Pancreas (tissue), 10 donors: ENCODE results near the gene FOXJ1. TPM values are rescaled to one million over a fixed set of nuclear protein-coding genes. Genes with fewer than 3 reads are reported as not detected.

Experiments used
- ATAC-seq, 4 donors: fragments of 200-7000 bp; cut with Tn5 transposase; one replicate each; pipeline versions ENCODE4 v1.8.0 to v1.9.1; 2020; ENCODE audit warnings: mild to moderate bottlenecking in 4 of 4, moderate library complexity in 4 of 4
- DNase-seq, 6 donors: peaks; one replicate each; pipeline ENCODE4 v3.0.0-alpha.2; 2020
- FAIRE-seq: peaks from 2 replicates; lab custom pipeline; 2012; peaks lifted over from hg19 to GRCh38; lab: Jason Lieb, UNC
- H3K27ac ChIP-seq, 4 donors: fragments of 200-600 bp; sonication (generic); 1 replicate in 3 of 4; 2 replicates in 1 of 4; pipeline versions ENCODE4 v1.5.0 to v1.8.0; 2020
- H3K27me3 ChIP-seq, 4 donors: fragments of 200-600 bp; one replicate each; pipeline ENCODE4 v1.8.0; 2021
- H3K36me3 ChIP-seq, 3 donors: fragments of 200-600 bp; sonication (generic) in 1 of 3; one replicate each; pipeline versions ENCODE4 v1.5.0 to v1.8.0; 2020 to 2021
- H3K4me1 ChIP-seq, 3 donors: fragments of 200-600 bp; one replicate each; pipeline ENCODE4 v1.8.0; 2021
- H3K4me3 ChIP-seq, 4 donors: fragments of 200-600 bp; sonication (generic) in 2 of 4; one replicate each; pipeline versions ENCODE4 v1.5.0 to v1.8.0; 2020 to 2021
- H3K9me3 ChIP-seq, 4 donors: fragments of 200-600 bp; one replicate each; pipeline ENCODE4 v1.8.0; 2021
- WGBS, 2 donors: extraction: QIAGEN DNeasy Blood & Tissue Kit; methylation state at CpG; one replicate each; pipeline ENCODE4 v1.1.7; 2013; 5-methylcytosine and 5-hydroxymethylcytosine counted together
- intact Hi-C, 3 donors: fragments of 100-400 bp; cut with DNase I; formaldehyde crosslinking; loops; one replicate each; pipeline versions ENCODE4 v1.11.1 to v1.14.2; 2022
- polyA plus RNA-seq, 2 donors: library from polyadenylated mRNA; stranded (reverse); fragments of 200-250 nt; gene quantifications; one replicate each; pipeline ENCODE4 v1.2.3, GENCODE V29; 2013
- total RNA-seq, 6 donors: library from RNA; stranded (reverse); fragmentation: NEBNext Ultra II Directional in 4 of 6; extraction: Animal tissue kit (Norgen Biotek cat#: 25700) in 4 of 6; gene quantifications; one replicate each; pipeline versions ENCODE4 v1.2.1 to v1.2.4, GENCODE V29; 2021 to 2023
- TF ChIP-seq, protein P1 (sequence below), 4 donors: fragments of 200-600 bp; sonication (generic) in 3 of 4; IDR thresholded peaks; one replicate each; pipeline versions ENCODE4 v1.5.0 to v1.8.0; 2021; ENCODE audit warnings: antibody characterized with exemption in 4 of 4
- donor health status: healthy with polysubstance abuse.
- donor health status: DM: no; HTN: no; CAD: no; lungs with moderate emphysema.
- donor health status: DM: no; HTN: no; CAD: no.
- donor health status: control.
- donor health status: control.
- donor health status: Bipolar disorder and iron deficiency.
- donor health status: DM: yes; HTN: yes; CAD: no.
- donor health status: DM: no; HTN: no; CAD: no.
- donor health status: DM: no; HTN: no; CAD: no.
- donor health status: DM: yes; HTN: yes; CAD: no.

The FOXJ1 gene
- total and polyA plus RNA-seq, 8 donors = 0.14 to 5.7 (median 0.64) TPM

- 76 to 79% methylated on average over 10 of the region's 10 CpGs for WGBS, 2 donors
- FAIRE-seq = no peak
- intact Hi-C loops = loop anchor here in 1 of 3 donors (5.0 kb wide), 1 partner anchor 38 kb away; no protein-coding TSS in a partner anchor
- H3K9me3 ChIP-seq = no peaks in the 10 kb centered on the region
- no peaks in the 10 kb centered on the region for H3K4me1 ChIP-seq
- no peaks in the 10 kb centered on the region for H3K36me3 ChIP-seq
- DNase-seq = no peak
- ATAC-seq = no peak
- H3K4me3 ChIP-seq = no peak overlapping the region
- TF ChIP-seq, protein P1, sequence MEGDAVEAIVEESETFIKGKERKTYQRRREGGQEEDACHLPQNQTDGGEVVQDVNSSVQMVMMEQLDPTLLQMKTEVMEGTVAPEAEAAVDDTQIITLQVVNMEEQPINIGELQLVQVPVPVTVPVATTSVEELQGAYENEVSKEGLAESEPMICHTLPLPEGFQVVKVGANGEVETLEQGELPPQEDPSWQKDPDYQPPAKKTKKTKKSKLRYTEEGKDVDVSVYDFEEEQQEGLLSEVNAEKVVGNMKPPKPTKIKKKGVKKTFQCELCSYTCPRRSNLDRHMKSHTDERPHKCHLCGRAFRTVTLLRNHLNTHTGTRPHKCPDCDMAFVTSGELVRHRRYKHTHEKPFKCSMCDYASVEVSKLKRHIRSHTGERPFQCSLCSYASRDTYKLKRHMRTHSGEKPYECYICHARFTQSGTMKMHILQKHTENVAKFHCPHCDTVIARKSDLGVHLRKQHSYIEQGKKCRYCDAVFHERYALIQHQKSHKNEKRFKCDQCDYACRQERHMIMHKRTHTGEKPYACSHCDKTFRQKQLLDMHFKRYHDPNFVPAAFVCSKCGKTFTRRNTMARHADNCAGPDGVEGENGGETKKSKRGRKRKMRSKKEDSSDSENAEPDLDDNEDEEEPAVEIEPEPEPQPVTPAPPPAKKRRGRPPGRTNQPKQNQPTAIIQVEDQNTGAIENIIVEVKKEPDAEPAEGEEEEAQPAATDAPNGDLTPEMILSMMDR (IDR thresholded peaks at IDR 0.05) = no peak
- H3K27me3 ChIP-seq = no peaks in the 10 kb centered on the region
- H3K27ac ChIP-seq = no peak overlapping the region
Measured at GRCh38 chr17:76154936-76155845, 14.1 kb upstream of the FOXJ1 start.

GRCh38 chr17:76154292-76154691 is 13.2 kb upstream of the FOXJ1 start:
- 78 to 87% methylated on average over 3 of the region's 3 CpGs for WGBS, 2 donors
- intact Hi-C loops = loop anchor here in 1 of 3 donors (5.0 kb wide), 1 partner anchor 37 kb away; no protein-coding TSS in a partner anchor

GRCh38 chr17:76153640-76154039 is 12.6 kb upstream of the FOXJ1 start:
- intact Hi-C loops = loop anchor here in 1 of 3 donors (5.0 kb wide), 1 partner anchor 36 kb away; no protein-coding TSS in a partner anchor
- TF ChIP-seq, protein P1 (IDR thresholded peaks at IDR 0.05) = no peak
- DNase-seq = no peak
- Histone ChIP-seq H3K9me3 (no peaks in the 10 kb centered on the region), H3K27ac (no peak overlapping the region), H3K36me3 (no peaks in the 10 kb centered on the region), H3K4me3 (no peak overlapping the region), H3K27me3 (no peaks in the 10 kb centered on the region), H3K4me1 (no peaks in the 10 kb centered on the region)
- no peak for FAIRE-seq
- ATAC-seq = peak in 1 of 4 donors; percentile 18
- WGBS, 2 donors = 61 to 67% methylated on average over 5 of the region's 5 CpGs

More at GRCh38 chr17:76154292-76154691, 13.2 kb upstream of the FOXJ1 start:
- DNase-seq (no peak), ATAC-seq (no peak), FAIRE-seq (no peak)
- TF ChIP-seq, protein P1 (IDR thresholded peaks at IDR 0.05) = no peak
- Histone ChIP-seq H3K36me3 (no peaks in the 10 kb centered on the region), H3K27me3 (no peaks in the 10 kb centered on the region), H3K4me3 (no peak overlapping the region), H3K4me1 (no peaks in the 10 kb centered on the region), H3K27ac (no peak overlapping the region), H3K9me3 (no peaks in the 10 kb centered on the region)

DNA sequence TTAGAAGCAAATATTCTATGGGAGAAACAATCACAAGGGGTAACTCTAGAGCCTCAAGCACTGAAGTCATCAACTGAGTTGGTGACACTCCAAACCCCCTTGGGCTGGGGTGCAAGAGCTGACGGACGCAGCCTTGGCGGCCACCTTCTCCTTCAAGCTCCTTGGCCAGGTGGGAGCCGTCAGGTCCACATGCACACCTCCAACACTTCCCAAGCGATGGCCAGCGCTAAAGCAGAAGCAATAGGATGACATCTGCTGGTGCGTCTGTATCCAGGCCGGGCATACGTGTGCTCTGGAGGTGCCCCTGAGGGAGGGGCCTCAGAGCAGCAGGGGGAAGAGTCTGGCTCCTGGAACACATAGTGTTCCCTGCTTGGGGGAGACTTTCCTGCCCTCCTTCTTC is 12.2 kb upstream of the FOXJ1 start:
- no peak overlapping the region for H3K4me3 ChIP-seq
- WGBS, 2 donors = 83 to 84% methylated on average over 9 of the region's 9 CpGs

More for the DNA sequence above, 12.2 kb upstream of the FOXJ1 start:
- no peaks in the 10 kb centered on the region for H3K4me1 ChIP-seq
- H3K27ac ChIP-seq = no peak overlapping the region
- no peaks in the 10 kb centered on the region for H3K36me3 ChIP-seq
- DNase-seq (no peak), FAIRE-seq (no peak), ATAC-seq (no peak)
- intact Hi-C loops = loop anchor here in 1 of 3 donors (5.0 kb wide), 1 partner anchor 36 kb away; no protein-coding TSS in a partner anchor
- no peaks in the 10 kb centered on the region for H3K9me3 ChIP-seq
- TF ChIP-seq, protein P1 (IDR thresholded peaks at IDR 0.05) = no peak
- no peaks in the 10 kb centered on the region for H3K27me3 ChIP-seq
